Breast epithelium (tissue), 4 donors: ENCODE data around the gene SMIM15. TPM values are rescaled to one million over a fixed set of nuclear protein-coding genes. Genes with fewer than 3 reads are reported as not detected.

Source experiments
- DNase-seq, 2 donors: peaks; one replicate each; pipeline ENCODE4 v3.0.0-alpha.2; 2019; ENCODE audit warnings: low spot score in 2 of 2
- H3K27ac ChIP-seq, 2 donors: fragments of 200-600 bp; sonication (generic) in 1 of 2; one replicate each; pipeline ENCODE4 v1.5.1; 2016 to 2019; ENCODE audit warnings: mild to moderate bottlenecking in 1 of 2
- H3K27me3 ChIP-seq, 2 donors: fragments of 200-600 bp; sonication (generic) in 1 of 2; one replicate each; pipeline versions ENCODE4 v1.5.1 to v1.6.0; 2017 to 2019; ENCODE audit warnings: control low read depth in 1 of 2, mild to moderate bottlenecking in 1 of 2
- H3K36me3 ChIP-seq: fragments of 200-600 bp; one replicate; pipeline ENCODE4 v1.5.1; 2019
- H3K4me1 ChIP-seq, 2 donors: fragments of 200-600 bp; sonication (generic); one replicate each; pipeline ENCODE4 v1.5.1; 2016 to 2019; ENCODE audit warnings: control low read depth in 1 of 2
- H3K4me3 ChIP-seq, 3 donors: fragments of 200-600 bp; sonication (generic); 1 replicate in 2 of 3; 2 replicates in 1 of 3; pipeline ENCODE4 v1.5.1; 2016 to 2019; ENCODE audit warnings: mild to moderate bottlenecking in 3 of 3, moderate library complexity in 2 of 3
- H3K9me3 ChIP-seq, 2 donors: fragments of 200-600 bp; sonication (generic) in 1 of 2; one replicate each; pipeline ENCODE4 v1.5.1; 2016 to 2019; ENCODE audit warnings: control low read depth in 1 of 2
- POLR2A ChIP-seq: fragments of 450-650 bp; IDR thresholded peaks from one replicate; pipeline ENCODE4 v1.6.1; 2016; ENCODE audit warnings: antibody characterized with exemption, mild to moderate bottlenecking, moderate library complexity
- POLR2AphosphoS5 ChIP-seq, 3 donors: sonication (generic); formaldehyde crosslinking; IDR thresholded peaks; one replicate each; pipeline ENCODE4 v1.6.1; 2017; ENCODE audit warnings: antibody characterized with exemption in 3 of 3
- intact Hi-C: fragments of 100-400 bp; cut with DNase I; formaldehyde crosslinking; loops from one replicate; pipeline ENCODE4 v1.15.1; 2023; ENCODE audit warnings: low total_unique reads
- total RNA-seq, 3 donors: library from RNA; depleted of rRNA; stranded (reverse); fragments of >200 nt; gene quantifications; one replicate each; pipeline ENCODE4 v1.1.0, GENCODE V29; 2016
- TF ChIP-seq, protein P1 (sequence below), 3 donors: fragments of 450-650 bp; IDR thresholded peaks; one replicate each; pipeline ENCODE4 v1.5.1; 2016 to 2017; ENCODE audit warnings: antibody characterized with exemption in 3 of 3, mild to moderate bottlenecking in 3 of 3, moderate library complexity in 3 of 3

SMIM15 gene, protein sequence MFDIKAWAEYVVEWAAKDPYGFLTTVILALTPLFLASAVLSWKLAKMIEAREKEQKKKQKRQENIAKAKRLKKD
- total RNA-seq, result 10 to 100 TPM; 31.4 to 34.0 (median 31.8) TPM

DNA sequence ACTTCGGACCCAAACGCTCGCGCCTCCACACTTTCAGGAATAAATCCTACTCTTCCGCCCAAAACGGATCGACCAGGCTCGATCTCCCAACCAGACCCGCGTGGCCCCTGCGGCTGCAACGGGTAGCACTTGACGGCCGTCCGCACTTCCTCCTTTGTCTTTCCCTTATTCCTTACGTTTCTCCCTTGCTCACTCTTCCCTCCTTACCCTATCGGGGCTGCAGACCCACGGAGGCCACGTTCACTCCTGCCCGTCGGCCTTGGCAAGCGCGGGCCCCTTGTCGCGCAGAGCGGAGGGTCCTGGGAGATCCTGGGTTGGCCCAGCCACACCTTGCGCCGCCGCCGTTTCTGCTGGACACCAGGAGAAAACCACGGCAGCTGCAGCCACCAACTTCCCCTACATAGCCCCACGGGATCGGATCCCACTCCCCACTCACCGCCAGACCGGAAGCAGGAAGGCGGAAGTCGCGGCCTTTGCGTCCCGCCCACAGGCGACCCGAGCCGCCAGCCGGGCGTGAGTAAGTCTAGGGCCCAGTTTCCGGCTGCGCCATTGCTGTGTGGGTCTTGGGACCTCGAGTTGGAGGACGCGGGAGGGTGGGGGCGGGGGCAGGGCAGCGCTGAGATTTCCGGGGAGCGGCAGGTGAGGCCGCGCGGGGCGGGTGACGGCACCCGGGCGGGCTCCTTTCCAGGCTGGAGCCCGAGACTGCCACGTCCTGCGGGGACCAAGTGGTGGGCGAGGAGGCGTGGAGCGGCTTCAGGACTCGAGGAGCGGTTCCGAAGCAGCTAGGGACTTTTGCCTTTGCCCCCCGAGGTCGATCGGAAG lies at the start of gene SMIM15:
Gene SMIM15, minus strand, starts transcription at position 459 of the 822 bp plus-strand sequence. CDS start 2,297 bp downstream, outside the sequence.
- no peaks in the 10 kb centered on the region for H3K27me3 ChIP-seq
- peak within 1 kb of the TSS; percentile 95 to 98 for H3K27ac ChIP-seq
- DNase-seq, result peak; percentile 83 to 88
- TF ChIP-seq POLR2AphosphoS5 (IDR thresholded peaks at IDR 0.05), result peak; percentile 69 to 83 (median 74)
- peak; percentile 38 for TF ChIP-seq POLR2A
- TF ChIP-seq, protein P1, sequence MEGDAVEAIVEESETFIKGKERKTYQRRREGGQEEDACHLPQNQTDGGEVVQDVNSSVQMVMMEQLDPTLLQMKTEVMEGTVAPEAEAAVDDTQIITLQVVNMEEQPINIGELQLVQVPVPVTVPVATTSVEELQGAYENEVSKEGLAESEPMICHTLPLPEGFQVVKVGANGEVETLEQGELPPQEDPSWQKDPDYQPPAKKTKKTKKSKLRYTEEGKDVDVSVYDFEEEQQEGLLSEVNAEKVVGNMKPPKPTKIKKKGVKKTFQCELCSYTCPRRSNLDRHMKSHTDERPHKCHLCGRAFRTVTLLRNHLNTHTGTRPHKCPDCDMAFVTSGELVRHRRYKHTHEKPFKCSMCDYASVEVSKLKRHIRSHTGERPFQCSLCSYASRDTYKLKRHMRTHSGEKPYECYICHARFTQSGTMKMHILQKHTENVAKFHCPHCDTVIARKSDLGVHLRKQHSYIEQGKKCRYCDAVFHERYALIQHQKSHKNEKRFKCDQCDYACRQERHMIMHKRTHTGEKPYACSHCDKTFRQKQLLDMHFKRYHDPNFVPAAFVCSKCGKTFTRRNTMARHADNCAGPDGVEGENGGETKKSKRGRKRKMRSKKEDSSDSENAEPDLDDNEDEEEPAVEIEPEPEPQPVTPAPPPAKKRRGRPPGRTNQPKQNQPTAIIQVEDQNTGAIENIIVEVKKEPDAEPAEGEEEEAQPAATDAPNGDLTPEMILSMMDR (IDR thresholded peaks at IDR 0.05), result peak in 1 of 3 donors; percentile 28
- intact Hi-C loops, result no loop called here
- no peaks in the 10 kb centered on the region for H3K9me3 ChIP-seq
- H3K4me1 ChIP-seq, result peaks cover 0 to 4% of the 10 kb centered on the region in 2 donors
- H3K36me3 ChIP-seq, result no peaks in the 10 kb centered on the region
- peak within 1 kb of the TSS; percentile 74 to 94 (median 88) for H3K4me3 ChIP-seq

DNA sequence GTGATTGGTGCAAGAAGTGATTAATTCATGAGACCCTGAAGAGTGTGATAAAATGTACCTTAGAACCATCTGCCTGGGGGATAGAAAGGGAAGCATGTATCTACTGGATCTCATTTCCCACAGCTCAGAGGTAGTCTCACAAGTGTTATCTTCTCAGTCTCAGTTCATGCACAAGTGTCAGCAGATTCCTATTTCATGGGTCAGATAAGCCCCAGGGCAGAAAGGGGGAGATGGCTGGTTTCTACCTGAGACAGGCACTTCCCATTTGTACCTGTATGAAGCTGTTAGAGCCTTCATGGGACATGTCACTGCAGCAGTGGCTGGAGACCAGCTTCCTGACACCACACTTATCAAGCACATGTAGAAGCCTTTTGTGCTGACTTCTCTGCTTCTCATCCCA lies 45.6 kb upstream of the SMIM15 start:
- Histone ChIP-seq H3K27ac (no peak overlapping the region), H3K36me3 (no peaks in the 10 kb centered on the region), H3K4me3 (no peak overlapping the region), H3K9me3 (peaks cover 0 to 7% of the 10 kb centered on the region in 2 donors), H3K4me1 (no peaks in the 10 kb centered on the region), H3K27me3 (no peaks in the 10 kb centered on the region)
- TF ChIP-seq, protein P1 (IDR thresholded peaks at IDR 0.05), result no peak
- TF ChIP-seq POLR2A (no peak), POLR2AphosphoS5 (IDR thresholded peaks at IDR 0.05) (no peak)
- DNase-seq, result no peak
- intact Hi-C loops, result loop anchor here (2.0 kb wide), 1 partner anchor 37 kb away; no protein-coding TSS in a partner anchor

DNA sequence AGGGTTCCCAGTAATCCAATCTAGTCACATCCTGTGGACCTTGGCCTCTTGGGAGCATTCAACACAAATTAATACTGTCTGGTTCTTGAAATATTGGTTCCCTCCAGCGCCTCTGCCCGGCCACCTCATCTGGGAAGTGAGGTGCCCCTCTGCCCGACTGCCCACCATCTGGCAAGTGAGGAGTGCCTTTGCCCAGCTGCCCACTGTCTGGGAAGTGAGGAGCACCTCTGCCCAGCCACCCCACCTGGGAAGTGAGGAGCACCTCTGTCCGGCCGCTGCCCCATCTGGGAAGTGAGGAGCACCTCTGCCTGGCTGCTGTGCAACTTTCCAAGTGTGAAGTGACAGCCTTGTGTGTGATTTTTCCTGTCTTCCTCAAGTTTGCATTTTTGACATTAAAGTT lies 42.7 kb upstream of the SMIM15 start:
- intact Hi-C loops, result no loop called here
- Histone ChIP-seq H3K27ac (no peak overlapping the region), H3K9me3 (peaks cover 0 to 7% of the 10 kb centered on the region in 2 donors), H3K4me1 (no peaks in the 10 kb centered on the region), H3K4me3 (no peak overlapping the region), H3K36me3 (no peaks in the 10 kb centered on the region), H3K27me3 (no peaks in the 10 kb centered on the region)
- TF ChIP-seq, protein P1 (IDR thresholded peaks at IDR 0.05), result no peak
- TF ChIP-seq POLR2A (no peak), POLR2AphosphoS5 (IDR thresholded peaks at IDR 0.05) (no peak)
- DNase-seq, result no peak

DNA sequence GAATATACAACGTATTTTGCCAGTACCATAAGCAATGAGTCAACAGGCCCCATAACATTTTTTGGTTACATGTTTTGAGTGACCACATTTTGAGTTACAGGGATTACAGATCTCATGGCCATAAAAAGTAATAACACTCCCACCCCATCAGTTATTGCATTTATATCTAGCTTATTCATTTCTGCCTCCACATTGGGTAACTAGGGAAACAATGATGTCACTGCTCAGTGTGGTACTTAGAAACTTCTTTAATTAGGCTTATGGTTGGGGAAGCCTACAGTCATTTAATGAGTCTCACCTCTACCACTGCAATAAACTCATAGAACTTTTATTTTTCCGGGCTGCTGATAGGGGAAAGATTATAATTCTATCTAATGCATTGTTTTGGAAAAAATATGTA lies 39.9 kb upstream of the SMIM15 start:
- Histone ChIP-seq H3K4me1 (no peaks in the 10 kb centered on the region), H3K27me3 (no peaks in the 10 kb centered on the region), H3K4me3 (no peak overlapping the region), H3K36me3 (no peaks in the 10 kb centered on the region), H3K9me3 (no peaks in the 10 kb centered on the region), H3K27ac (no peak overlapping the region)
- intact Hi-C loops, result no loop called here
- no peak for TF ChIP-seq POLR2AphosphoS5 (IDR thresholded peaks at IDR 0.05)
- TF ChIP-seq, protein P1 (IDR thresholded peaks at IDR 0.05), result no peak
- no peak for TF ChIP-seq POLR2A
- DNase-seq, result no peak

DNA sequence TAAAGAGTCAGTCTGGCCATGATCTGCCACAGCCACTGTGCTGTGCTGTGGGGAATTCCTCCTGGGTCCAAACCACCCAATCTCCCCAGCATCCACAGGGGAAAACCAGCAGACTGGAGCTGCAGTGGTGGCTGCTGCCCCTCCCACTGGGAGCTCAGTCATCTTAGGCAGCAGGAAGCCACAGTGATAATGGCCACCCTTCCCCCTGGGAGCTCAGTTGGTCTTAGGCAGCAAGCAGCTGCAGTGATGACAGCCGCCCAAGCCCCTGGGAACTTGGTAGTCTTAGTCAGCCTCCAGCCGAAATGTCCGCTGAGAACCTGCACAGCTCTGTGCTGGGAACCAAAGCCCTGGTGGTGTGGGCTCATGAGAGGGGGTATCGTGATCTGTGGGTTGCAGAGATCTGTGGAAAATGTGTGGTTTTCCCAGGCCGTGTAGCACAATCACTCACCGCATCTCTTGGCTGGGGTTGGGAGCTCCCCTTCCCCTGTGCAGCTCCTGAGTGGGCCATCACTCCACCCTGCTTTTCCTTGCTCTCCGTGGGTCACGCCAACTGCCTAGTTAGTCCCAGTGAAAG lies 38.4 kb upstream of the SMIM15 start:
- TF ChIP-seq, protein P1 (IDR thresholded peaks at IDR 0.05), result no peak
- TF ChIP-seq POLR2AphosphoS5 (IDR thresholded peaks at IDR 0.05) (no peak), POLR2A (no peak)
- intact Hi-C loops, result no loop called here

More for the DNA sequence above, 38.4 kb upstream of the SMIM15 start:
- Histone ChIP-seq H3K4me3 (no peak overlapping the region), H3K27ac (no peak overlapping the region), H3K9me3 (no peaks in the 10 kb centered on the region), H3K27me3 (no peaks in the 10 kb centered on the region), H3K36me3 (no peaks in the 10 kb centered on the region), H3K4me1 (no peaks in the 10 kb centered on the region)
- no peak for DNase-seq
